Fibroblast of skin of left quadriceps (primary cell): ENCODE data around the gene EMC8.
"Not testable (repeated sequence)": the region's sequence is repeated elsewhere in the genome, so short reads cannot be mapped to it uniquely, and the experiment has no call there.

ENCODE experiments used
- DNase-seq, 2 experiments: peaks; one replicate each; pipeline ENCODE4 v3.0.0-alpha.2; 2013; ENCODE audit warnings: low read depth in 2 of 2

The EMC8 gene

GRCh38 chr16:85812811-85813700 lies 13.7 kb upstream of the EMC8 start:
- no peak for DNase-seq

- no peak for DNase-seq
Observed at GRCh38 chr16:85812031-85812807, 12.9 kb upstream of the EMC8 start.

- no peak for DNase-seq
Observed at GRCh38 chr16:85810742-85811115, 11.4 kb upstream of the EMC8 start.

- DNase-seq: no peak
Observed at GRCh38 chr16:85810097-85810741, 10.9 kb upstream of the EMC8 start.

GRCh38 chr16:85809645-85810044 lies 10.3 kb upstream of the EMC8 start:
- no peak for DNase-seq

GRCh38 chr16:85808926-85809325 lies 9.6 kb upstream of the EMC8 start:
- no peak for DNase-seq

GRCh38 chr16:85808104-85808503 lies 8.8 kb upstream of the EMC8 start:
- DNase-seq: not testable (repeated sequence)

- DNase-seq: not testable (repeated sequence)
Observed at GRCh38 chr16:85807340-85807739, 8.0 kb upstream of the EMC8 start.

- DNase-seq: no peak
Observed at GRCh38 chr16:85806539-85806938, 7.2 kb upstream of the EMC8 start.

GRCh38 chr16:85805442-85806045 lies 6.2 kb upstream of the EMC8 start:
- no peak for DNase-seq

GRCh38 chr16:85803570-85803969 lies 4.2 kb upstream of the EMC8 start:
- DNase-seq: no peak

GRCh38 chr16:85800321-85800669 lies 951 bp upstream of the EMC8 start:
- DNase-seq: no peak

- no peak for DNase-seq
Observed at GRCh38 chr16:85798901-85799496, 345 bp downstream of the EMC8 start.

GRCh38 chr16:85798283-85798776 lies 1.0 kb downstream of the EMC8 start:
- no peak for DNase-seq

- no peak for DNase-seq
Observed at GRCh38 chr16:85796599-85796998, 2.7 kb downstream of the EMC8 start.

- DNase-seq: no peak
Observed at GRCh38 chr16:85796152-85796551, 3.2 kb downstream of the EMC8 start.

GRCh38 chr16:85794696-85795095 lies 4.6 kb downstream of the EMC8 start:
- DNase-seq: no peak

- DNase-seq: no peak
Observed at GRCh38 chr16:85793662-85794298, 5.6 kb downstream of the EMC8 start.

GRCh38 chr16:85789773-85790172 lies 9.6 kb downstream of the EMC8 start:
- DNase-seq: no peak

GRCh38 chr16:85788819-85789218 lies 10.5 kb downstream of the EMC8 start:
- no peak for DNase-seq

GRCh38 chr16:85785927-85786326 lies 13.4 kb downstream of the EMC8 start:
- no peak for DNase-seq
